ENCODE measurements around the gene PREB.

DNA sequence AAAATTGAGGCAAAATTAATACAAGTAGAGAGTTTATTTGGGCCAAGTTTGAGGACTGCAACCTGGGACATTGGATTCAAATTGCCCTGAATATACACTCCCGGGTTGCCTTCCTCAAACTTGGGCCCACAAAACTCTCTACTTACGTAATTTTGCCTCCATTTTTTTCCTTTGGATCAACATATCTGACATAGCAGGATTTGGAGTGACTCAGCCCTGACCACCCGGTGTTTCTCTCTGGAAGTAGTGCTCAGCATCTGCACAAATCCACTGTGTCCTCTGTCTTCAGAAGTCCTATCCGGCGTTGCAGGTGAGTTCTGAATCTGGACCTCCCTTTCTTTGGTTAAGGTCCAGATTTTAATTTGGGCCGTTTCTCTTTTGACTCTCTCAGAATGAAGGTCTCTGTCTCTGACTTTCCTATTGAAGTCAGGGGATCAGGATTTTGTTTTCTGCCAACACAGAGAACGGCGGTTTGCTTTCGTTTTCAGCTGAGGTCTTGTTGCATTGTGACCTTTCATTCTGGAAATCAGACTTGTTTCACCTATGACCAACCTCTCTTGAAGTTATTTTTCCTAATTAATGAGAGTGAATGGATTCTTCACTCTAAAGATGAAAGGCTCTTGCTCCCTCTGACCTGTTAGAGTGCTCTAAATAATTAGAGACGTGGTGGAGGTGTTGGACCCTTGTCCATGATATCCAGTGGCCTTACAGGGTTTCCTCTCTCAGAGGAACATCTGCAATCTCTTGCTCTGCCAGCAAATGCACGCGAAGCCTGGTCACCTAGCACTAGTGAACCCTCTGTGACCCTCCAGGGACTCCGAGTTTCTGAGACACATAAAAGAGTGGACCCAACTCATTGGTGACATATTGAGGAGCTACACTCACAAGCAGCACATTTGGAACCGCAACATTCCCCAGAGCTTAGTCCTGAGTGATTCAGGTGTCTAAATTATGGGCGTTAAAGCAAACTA, 28.0 kb upstream of the PREB start:
- TF ChIP-seq, protein P1, sequence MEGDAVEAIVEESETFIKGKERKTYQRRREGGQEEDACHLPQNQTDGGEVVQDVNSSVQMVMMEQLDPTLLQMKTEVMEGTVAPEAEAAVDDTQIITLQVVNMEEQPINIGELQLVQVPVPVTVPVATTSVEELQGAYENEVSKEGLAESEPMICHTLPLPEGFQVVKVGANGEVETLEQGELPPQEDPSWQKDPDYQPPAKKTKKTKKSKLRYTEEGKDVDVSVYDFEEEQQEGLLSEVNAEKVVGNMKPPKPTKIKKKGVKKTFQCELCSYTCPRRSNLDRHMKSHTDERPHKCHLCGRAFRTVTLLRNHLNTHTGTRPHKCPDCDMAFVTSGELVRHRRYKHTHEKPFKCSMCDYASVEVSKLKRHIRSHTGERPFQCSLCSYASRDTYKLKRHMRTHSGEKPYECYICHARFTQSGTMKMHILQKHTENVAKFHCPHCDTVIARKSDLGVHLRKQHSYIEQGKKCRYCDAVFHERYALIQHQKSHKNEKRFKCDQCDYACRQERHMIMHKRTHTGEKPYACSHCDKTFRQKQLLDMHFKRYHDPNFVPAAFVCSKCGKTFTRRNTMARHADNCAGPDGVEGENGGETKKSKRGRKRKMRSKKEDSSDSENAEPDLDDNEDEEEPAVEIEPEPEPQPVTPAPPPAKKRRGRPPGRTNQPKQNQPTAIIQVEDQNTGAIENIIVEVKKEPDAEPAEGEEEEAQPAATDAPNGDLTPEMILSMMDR (IDR thresholded peaks at IDR 0.05), result no peak
- no peak for TF ChIP-seq EZH2phosphoT487 (IDR thresholded peaks at IDR 0.05)
- TF ChIP-seq EZH2 (IDR thresholded peaks at IDR 0.05), result no peak
